OCI-LY7 (cell line): ENCODE measurements around the gene PLA2G4D. TPM values are rescaled to one million over a fixed set of nuclear protein-coding genes. Genes with fewer than 3 reads are reported as not detected.

Experiments used
- BruUV-seq: library from RNA; stranded (reverse); fragments of 400-500 nt; replicated peaks from 2 replicates; lab custom pipeline; 2021; lab: Mats Ljungman, UMichigan
- CTCF ChIA-PET: fragments of 300-600 bp; sonication (Branson Sonifier 250); formaldehyde crosslinking; loops from one replicate; lab custom pipeline; 2022; ENCODE audit warnings: antibody characterized with exemption; ENCODE audit not compliant: unreplicated experiment; lab: Charles Lee
- POLR2A ChIA-PET: fragments of 300-600 bp; sonication (Branson Sonifier 250); formaldehyde crosslinking; loops from one replicate; lab custom pipeline; 2022; ENCODE audit warnings: antibody characterized with exemption; lab: Charles Lee
- DNase-seq: peaks from one replicate; pipeline ENCODE4 v3.0.0-alpha.2; 2015; ENCODE audit warnings: low spot score
- H2AFZ ChIP-seq: fragments of 200-600 bp; sonication (generic), shearing (Covaris generic); 2 replicates; pipeline ENCODE4 v1.6.1; 2014; ENCODE audit warnings: mild to moderate bottlenecking, antibody characterized with exemption, low read length, moderate library complexity
- H3K27ac ChIP-seq: fragments of 200-600 bp; sonication (generic); 2 replicates; pipeline ENCODE4 v1.5.1; 2014; ENCODE audit warnings: mixed run types, low read depth, mild to moderate bottlenecking, moderate library complexity, low read length, inconsistent platforms; ENCODE audit not compliant: poor library complexity, severe bottlenecking
- H3K36me3 ChIP-seq: fragments of 200-600 bp; sonication (generic); 2 replicates; pipeline ENCODE4 v1.6.1; 2014; ENCODE audit warnings: mild to moderate bottlenecking, antibody characterized with exemption, low read length, moderate library complexity, mixed read lengths; ENCODE audit not compliant: insufficient read depth
- H3K4me1 ChIP-seq: fragments of 200-600 bp; sonication (generic); 2 replicates; pipeline ENCODE4 v1.5.1; 2014; ENCODE audit warnings: mild to moderate bottlenecking, low read length; ENCODE audit not compliant: insufficient read depth, poor library complexity, severe bottlenecking
- H3K4me2 ChIP-seq: fragments of 200-600 bp; sonication (generic); 2 replicates; pipeline ENCODE4 v1.6.1; 2014; ENCODE audit warnings: mild to moderate bottlenecking, low read length
- H3K4me3 ChIP-seq: fragments of 200-600 bp; sonication (generic); 2 replicates; pipeline ENCODE4 v1.5.1; 2014; ENCODE audit warnings: mild to moderate bottlenecking, low read depth, low read length; ENCODE audit not compliant: poor library complexity, severe bottlenecking
- H3K79me2 ChIP-seq: fragments of 200-600 bp; sonication (generic); 2 replicates; pipeline ENCODE4 v1.6.1; 2016; ENCODE audit warnings: low read depth, mild to moderate bottlenecking, low read length, moderate library complexity, mixed read lengths; ENCODE audit not compliant: insufficient read depth
- H3K9me2 ChIP-seq: fragments of 200-600 bp; sonication (generic); 2 replicates; pipeline ENCODE4 v1.6.1; 2016; ENCODE audit warnings: mild to moderate bottlenecking, low read length, mixed read lengths; ENCODE audit not compliant: insufficient read depth
- H3K9me3 ChIP-seq: fragments of 200-600 bp; sonication (generic); 2 replicates; pipeline ENCODE4 v1.6.1; 2014; ENCODE audit warnings: mild to moderate bottlenecking, mixed run types, low read length, mixed read lengths
- H4K20me1 ChIP-seq: fragments of 200-600 bp; sonication (generic); 2 replicates; pipeline ENCODE4 v1.6.1; 2014; ENCODE audit warnings: mild to moderate bottlenecking, antibody characterized with exemption, low read length, moderate library complexity, mixed read lengths; ENCODE audit not compliant: insufficient read depth
- CTCF ChIP-seq: fragments of 200-600 bp; sonication (generic); conservative IDR thresholded peaks from 2 replicates; pipeline ENCODE4 v1.5.1; 2014; ENCODE audit warnings: mild to moderate bottlenecking, antibody characterized with exemption, low read length, moderate library complexity, mixed read lengths
- EZH2phosphoT487 ChIP-seq: fragments of 200-600 bp; sonication (generic); IDR thresholded peaks from 2 replicates; pipeline ENCODE4 v1.6.1; 2018; ENCODE audit warnings: low read depth, borderline replicate concordance, mild to moderate bottlenecking, mixed run types, antibody characterized with exemption, low read length, moderate library complexity, mixed read lengths
- intact Hi-C: fragments of 100-400 bp; cut with micrococcal nuclease; formaldehyde crosslinking; loops from one replicate; pipeline ENCODE4 v1.10.0; 2022; ENCODE audit not compliant: unreplicated experiment
- total RNA-seq, 2 experiments: library from RNA; depleted of rRNA in 1 of 2; stranded (reverse); fragments of >200 nt in 1 of 2; shearing (Covaris generic) in 1 of 2; gene quantifications; 2 replicates each; pipeline ENCODE4 v1.2.3, GENCODE V29; 2014 to 2022

PLA2G4D gene
- total RNA-seq, 2 experiments from 2014 or later = not detected

GRCh38 chr15:42097018-42097417 is 2.7 kb upstream of the PLA2G4D start:
- H3K4me3 ChIP-seq = no peak overlapping the region
- intact Hi-C loops = no loop called here
- no peak for DNase-seq
- no peaks in the 10 kb centered on the region for H3K9me2 ChIP-seq
- H3K9me3 ChIP-seq = no peaks in the 10 kb centered on the region
- H3K79me2 ChIP-seq = no peaks in the 10 kb centered on the region
- BruUV-seq = no TSS peak
- no peak overlapping the region for H3K27ac ChIP-seq
- TF ChIP-seq EZH2phosphoT487 (no peak), CTCF (no peak)
- CTCF ChIA-PET = interaction anchor here (0.6 kb wide), 1 partner anchor 48 kb away, joined by 3 read pairs; no protein-coding TSS in a partner anchor
- H4K20me1 ChIP-seq = no peaks in the 10 kb centered on the region
- H3K36me3 ChIP-seq = no peaks in the 10 kb centered on the region
- POLR2A ChIA-PET = no interaction called here
- peaks cover 3% of the 10 kb centered on the region for H3K4me1 ChIP-seq
- no peak overlapping the region for H2AFZ ChIP-seq
- H3K4me2 ChIP-seq = no peak overlapping the region

GRCh38 chr15:42093966-42094365 is 396 bp downstream of the PLA2G4D start:
- CTCF ChIA-PET = no interaction called here

More at GRCh38 chr15:42093966-42094365, 396 bp downstream of the PLA2G4D start:
- H3K9me3 ChIP-seq = no peaks in the 10 kb centered on the region
- intact Hi-C loops = no loop called here
- no peaks in the 10 kb centered on the region for H4K20me1 ChIP-seq
- no peaks in the 10 kb centered on the region for H3K36me3 ChIP-seq
- no peak overlapping the region for H3K4me2 ChIP-seq
- no peak overlapping the region for H3K4me3 ChIP-seq
- no peak for DNase-seq
- no peak overlapping the region for H2AFZ ChIP-seq
- H3K79me2 ChIP-seq = no peaks in the 10 kb centered on the region
- no peak for TF ChIP-seq CTCF
- TF ChIP-seq EZH2phosphoT487 = no peak
- H3K27ac ChIP-seq = no peak overlapping the region
- peaks cover 3% of the 10 kb centered on the region for H3K4me1 ChIP-seq
- POLR2A ChIA-PET = interaction anchor here (0.5 to 0.6 kb wide), 2 partner anchors 10 to 140 kb away, joined by 4 read pairs; no protein-coding TSS in a partner anchor
- H3K9me2 ChIP-seq = no peaks in the 10 kb centered on the region
- no TSS peak for BruUV-seq
